NOMO-1 treated with DMSO at 0.1 percent for 48 hours (cell line): ENCODE results near the gene EAF1.
"Not testable (repeated sequence)": the region's sequence is repeated elsewhere in the genome, so short reads cannot be mapped to it uniquely, and the experiment has no call there.

Experiments
- DNase-seq: peaks from one replicate; lab custom pipeline; 2025; ENCODE audit not compliant: unreplicated experiment; lab: John Stamatoyannopoulos, UW

Gene EAF1

DNA sequence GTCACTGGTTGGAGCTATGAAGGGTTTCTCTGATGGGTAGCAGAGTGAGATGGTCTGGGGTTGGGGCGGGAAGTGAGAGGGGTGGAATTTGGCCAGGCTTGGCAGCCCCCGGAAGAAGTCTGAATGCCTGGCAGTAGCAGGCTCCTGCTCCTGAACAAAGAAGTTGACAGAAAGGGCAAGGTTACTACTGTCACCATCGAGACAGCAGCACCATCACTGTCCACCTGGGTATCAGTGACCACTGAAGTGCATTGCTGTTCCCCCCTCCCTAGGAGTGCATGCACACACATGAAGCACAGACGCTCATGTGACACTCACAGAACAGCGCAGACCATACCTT lies 51.2 kb downstream of the EAF1 start:
- DNase-seq: no peak

DNA sequence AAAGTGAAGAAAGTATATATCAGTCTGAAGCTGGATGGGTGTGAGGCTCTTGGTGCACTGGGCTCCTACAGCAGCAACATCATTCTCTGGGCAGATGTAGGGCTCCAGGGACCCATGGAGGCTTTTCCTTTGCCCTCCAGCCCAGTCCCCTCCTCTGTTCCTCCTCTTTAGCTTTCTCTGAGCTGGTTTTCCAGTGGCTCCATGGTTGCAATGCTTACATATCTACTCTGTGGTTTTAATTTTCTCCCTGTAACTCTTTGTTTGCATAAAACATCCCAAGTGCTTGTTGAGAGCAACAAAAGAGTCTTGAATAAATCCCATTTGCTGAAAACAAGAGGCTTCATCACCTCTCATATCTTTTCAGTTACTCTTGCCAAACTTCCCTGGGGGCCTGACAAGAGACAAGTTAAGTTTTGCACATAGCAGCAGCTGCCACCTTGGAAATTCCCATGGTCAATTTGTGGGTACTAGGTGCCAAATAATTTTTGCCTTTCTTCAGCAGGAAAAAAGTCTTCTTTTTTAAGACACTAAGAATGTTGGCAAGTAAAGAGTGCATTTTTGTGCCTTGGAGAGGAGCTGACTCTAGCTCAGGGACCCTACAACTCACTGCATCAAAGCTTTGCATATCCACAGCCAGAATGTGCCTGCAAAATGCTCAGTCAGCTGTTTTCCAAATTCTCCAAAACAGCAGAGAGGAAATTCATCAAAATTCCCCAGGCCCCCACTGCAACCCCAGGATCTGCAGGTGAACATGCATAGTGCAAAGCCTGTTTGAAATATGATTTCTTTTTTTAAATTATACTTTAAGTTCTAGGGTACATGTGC lies 52.2 kb downstream of the EAF1 start:
- no peak for DNase-seq

DNA sequence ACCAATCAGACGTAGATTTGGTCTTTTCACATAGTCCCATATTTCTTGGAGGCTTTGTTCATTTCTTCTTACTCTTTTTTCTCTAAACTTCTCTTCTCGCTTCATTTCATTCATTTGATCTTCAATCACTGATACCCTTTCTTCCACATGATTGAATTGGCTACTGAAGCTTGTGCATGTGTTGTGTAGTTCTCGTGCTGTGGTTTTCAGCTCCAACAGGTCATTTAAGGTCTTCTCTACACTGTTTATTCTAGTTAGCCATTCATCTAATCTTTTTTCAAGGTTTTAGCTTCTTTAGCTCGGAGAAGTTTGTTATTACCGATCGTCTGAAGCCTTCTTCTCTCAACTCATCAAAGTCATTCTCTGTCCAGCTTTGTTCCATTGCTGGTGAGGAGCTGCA lies 57.2 kb downstream of the EAF1 start:
- DNase-seq: not testable (repeated sequence)

DNA sequence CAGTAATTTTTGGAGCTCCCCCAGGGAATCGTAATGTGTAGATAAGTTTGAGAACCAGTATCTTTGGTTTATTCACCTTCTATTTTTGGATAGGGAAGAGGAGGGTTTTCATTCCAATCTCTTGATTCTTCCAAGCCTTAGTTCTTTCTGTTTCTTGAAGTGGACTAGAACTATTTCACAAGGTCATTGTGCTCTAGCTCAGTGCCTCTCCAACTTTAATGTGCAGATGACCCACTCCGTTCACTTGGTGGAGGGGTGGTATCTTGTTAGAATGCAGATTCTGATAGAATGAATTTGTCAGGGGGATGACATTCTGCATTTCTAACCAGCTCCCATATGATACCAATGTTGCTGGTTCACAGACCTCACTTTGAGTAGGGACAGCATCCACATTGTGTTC lies 58.6 kb downstream of the EAF1 start:
- DNase-seq: no peak

DNA sequence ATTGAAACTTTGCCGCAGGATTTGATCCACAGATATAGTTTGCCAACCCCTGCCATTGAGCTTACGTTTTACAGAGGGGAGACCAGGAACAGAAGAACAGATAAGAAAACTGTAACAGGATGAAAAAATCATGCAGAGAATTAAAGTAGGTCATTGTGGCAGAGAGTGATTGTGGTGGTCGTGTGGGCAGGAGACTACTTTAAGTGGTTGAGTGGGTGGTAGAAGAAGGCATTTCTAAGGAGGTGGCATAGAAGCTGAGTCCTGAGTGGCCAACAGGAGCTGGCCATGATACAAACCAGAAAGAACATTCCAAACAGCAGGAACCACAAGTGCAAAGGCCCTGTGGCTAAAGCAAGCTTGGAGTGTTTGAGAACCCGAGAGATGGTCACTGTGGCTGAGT lies 59.6 kb downstream of the EAF1 start:
- no peak for DNase-seq

DNA sequence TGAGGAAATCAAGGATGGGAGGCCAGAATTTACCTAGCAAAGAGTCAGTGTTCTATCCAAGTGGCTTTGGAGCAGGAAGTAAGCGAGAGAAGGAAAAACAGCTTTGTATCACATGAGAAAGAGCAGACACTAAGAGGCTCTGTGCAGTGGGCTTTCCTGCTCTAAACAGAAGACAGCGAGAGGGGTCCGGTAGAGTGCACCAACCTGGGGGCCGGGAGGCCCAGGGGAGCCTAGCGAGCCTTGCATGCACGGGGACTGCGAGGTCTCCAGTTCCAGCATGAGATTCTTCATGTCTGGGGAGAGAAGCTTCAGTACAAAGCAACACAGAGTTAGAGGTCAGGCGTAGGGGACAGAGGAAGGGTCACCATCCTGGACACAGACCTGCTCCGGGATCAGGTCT lies 60.6 kb downstream of the EAF1 start:
- no peak for DNase-seq

GRCh38 chr3:15490158-15490557 lies 62.8 kb downstream of the EAF1 start:
- DNase-seq: no peak

DNA sequence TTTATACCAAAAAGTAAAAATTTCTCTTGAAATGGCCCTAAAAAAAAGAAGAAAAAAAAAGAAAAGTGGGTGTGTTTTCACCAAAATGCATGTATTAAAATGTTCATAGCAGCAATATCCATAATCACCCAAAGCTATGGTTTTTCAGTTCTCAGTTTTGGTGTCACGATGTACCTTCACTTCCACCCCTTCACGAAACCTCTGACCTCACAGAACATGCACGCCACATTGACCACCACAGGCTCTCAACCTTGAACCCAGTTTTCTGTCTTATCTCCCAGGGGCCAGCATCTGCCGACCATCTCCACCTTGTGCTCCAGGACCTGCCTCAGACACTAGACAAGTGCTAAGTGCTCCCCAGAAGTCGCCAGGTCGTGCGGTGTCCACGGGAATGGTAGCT lies 63.7 kb downstream of the EAF1 start:
- no peak for DNase-seq
